OCI-LY7 (cell line): ENCODE results near the gene SLC24A4. TPM values are rescaled to one million over a fixed set of nuclear protein-coding genes. Genes with fewer than 3 reads are reported as not detected.

Experiments
- BruUV-seq: library from RNA; stranded (reverse); fragments of 400-500 nt; replicated peaks from 2 replicates; lab custom pipeline; 2021; lab: Mats Ljungman, UMichigan
- CTCF ChIA-PET: fragments of 300-600 bp; sonication (Branson Sonifier 250); formaldehyde crosslinking; loops from one replicate; lab custom pipeline; 2022; ENCODE audit warnings: antibody characterized with exemption; ENCODE audit not compliant: unreplicated experiment; lab: Charles Lee
- POLR2A ChIA-PET: fragments of 300-600 bp; sonication (Branson Sonifier 250); formaldehyde crosslinking; loops from one replicate; lab custom pipeline; 2022; ENCODE audit warnings: antibody characterized with exemption; lab: Charles Lee
- DNase-seq: peaks from one replicate; pipeline ENCODE4 v3.0.0-alpha.2; 2015; ENCODE audit warnings: low spot score
- H2AFZ ChIP-seq: fragments of 200-600 bp; sonication (generic), shearing (Covaris generic); 2 replicates; pipeline ENCODE4 v1.6.1; 2014; ENCODE audit warnings: mild to moderate bottlenecking, antibody characterized with exemption, low read length, moderate library complexity
- H3K27ac ChIP-seq: fragments of 200-600 bp; sonication (generic); 2 replicates; pipeline ENCODE4 v1.5.1; 2014; ENCODE audit warnings: mixed run types, low read depth, mild to moderate bottlenecking, moderate library complexity, low read length, inconsistent platforms; ENCODE audit not compliant: poor library complexity, severe bottlenecking
- H3K36me3 ChIP-seq: fragments of 200-600 bp; sonication (generic); 2 replicates; pipeline ENCODE4 v1.6.1; 2014; ENCODE audit warnings: mild to moderate bottlenecking, antibody characterized with exemption, low read length, moderate library complexity, mixed read lengths; ENCODE audit not compliant: insufficient read depth
- H3K4me1 ChIP-seq: fragments of 200-600 bp; sonication (generic); 2 replicates; pipeline ENCODE4 v1.5.1; 2014; ENCODE audit warnings: mild to moderate bottlenecking, low read length; ENCODE audit not compliant: insufficient read depth, poor library complexity, severe bottlenecking
- H3K4me2 ChIP-seq: fragments of 200-600 bp; sonication (generic); 2 replicates; pipeline ENCODE4 v1.6.1; 2014; ENCODE audit warnings: mild to moderate bottlenecking, low read length
- H3K4me3 ChIP-seq: fragments of 200-600 bp; sonication (generic); 2 replicates; pipeline ENCODE4 v1.5.1; 2014; ENCODE audit warnings: mild to moderate bottlenecking, low read depth, low read length; ENCODE audit not compliant: poor library complexity, severe bottlenecking
- H3K79me2 ChIP-seq: fragments of 200-600 bp; sonication (generic); 2 replicates; pipeline ENCODE4 v1.6.1; 2016; ENCODE audit warnings: low read depth, mild to moderate bottlenecking, low read length, moderate library complexity, mixed read lengths; ENCODE audit not compliant: insufficient read depth
- H3K9me2 ChIP-seq: fragments of 200-600 bp; sonication (generic); 2 replicates; pipeline ENCODE4 v1.6.1; 2016; ENCODE audit warnings: mild to moderate bottlenecking, low read length, mixed read lengths; ENCODE audit not compliant: insufficient read depth
- H3K9me3 ChIP-seq: fragments of 200-600 bp; sonication (generic); 2 replicates; pipeline ENCODE4 v1.6.1; 2014; ENCODE audit warnings: mild to moderate bottlenecking, mixed run types, low read length, mixed read lengths
- H4K20me1 ChIP-seq: fragments of 200-600 bp; sonication (generic); 2 replicates; pipeline ENCODE4 v1.6.1; 2014; ENCODE audit warnings: mild to moderate bottlenecking, antibody characterized with exemption, low read length, moderate library complexity, mixed read lengths; ENCODE audit not compliant: insufficient read depth
- EZH2phosphoT487 ChIP-seq: fragments of 200-600 bp; sonication (generic); IDR thresholded peaks from 2 replicates; pipeline ENCODE4 v1.6.1; 2018; ENCODE audit warnings: low read depth, borderline replicate concordance, mild to moderate bottlenecking, mixed run types, antibody characterized with exemption, low read length, moderate library complexity, mixed read lengths
- intact Hi-C: fragments of 100-400 bp; cut with micrococcal nuclease; formaldehyde crosslinking; loops from one replicate; pipeline ENCODE4 v1.10.0; 2022; ENCODE audit not compliant: unreplicated experiment
- total RNA-seq, 2 experiments: library from RNA; depleted of rRNA in 1 of 2; stranded (reverse); fragments of >200 nt in 1 of 2; shearing (Covaris generic) in 1 of 2; gene quantifications; 2 replicates each; pipeline ENCODE4 v1.2.3, GENCODE V29; 2014 to 2022
- TF ChIP-seq, protein P1 (sequence below): fragments of 200-600 bp; sonication (generic); conservative IDR thresholded peaks from 2 replicates; pipeline ENCODE4 v1.5.1; 2014; ENCODE audit warnings: mild to moderate bottlenecking, antibody characterized with exemption, low read length, moderate library complexity, mixed read lengths

Gene SLC24A4
- total RNA-seq, 2 experiments from 2014 or later: not detected

DNA sequence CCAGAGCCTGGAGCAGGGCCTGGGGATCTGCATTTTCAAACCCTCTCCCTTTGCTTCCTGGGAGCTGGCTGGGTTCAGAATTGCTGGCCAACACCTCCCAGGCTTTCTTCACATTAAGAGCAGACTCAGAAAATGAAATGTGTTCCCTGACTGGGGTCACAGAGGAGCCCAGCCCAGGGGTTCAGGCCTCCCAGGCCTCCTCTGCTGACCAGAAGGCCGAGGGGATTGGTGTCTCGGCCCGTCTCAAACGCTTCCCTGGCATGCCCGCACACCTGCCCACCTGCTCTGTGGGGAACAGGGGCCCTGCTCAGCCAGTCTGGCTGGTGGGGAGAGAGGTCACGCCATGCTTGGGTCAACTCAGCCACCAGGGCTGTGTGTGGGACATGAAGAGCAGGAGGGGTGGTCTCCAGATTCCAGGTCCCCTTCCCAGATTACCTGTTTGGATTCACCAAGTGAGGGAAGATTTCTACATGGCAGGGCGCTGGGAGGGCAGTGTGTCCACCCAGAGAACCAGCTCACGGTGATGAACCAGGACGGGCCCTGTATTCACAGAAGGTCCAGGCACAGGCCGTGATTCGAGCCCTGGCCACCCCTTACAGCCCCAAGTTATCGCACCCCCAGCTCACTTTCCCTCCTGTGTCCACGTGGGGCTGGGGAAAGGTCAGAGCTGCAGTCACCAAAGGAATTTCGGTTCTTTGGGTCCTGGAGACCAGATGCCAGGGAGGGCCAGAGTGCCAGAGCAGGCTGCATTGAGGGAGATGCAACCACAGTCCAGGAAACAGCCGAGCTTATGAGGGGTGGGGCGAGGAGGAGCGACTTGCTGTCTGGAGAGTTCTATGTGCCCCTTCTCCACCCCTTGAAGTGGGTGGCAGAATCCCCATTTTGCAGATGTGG, 135.4 kb downstream of the SLC24A4 start:
- no peak for DNase-seq
- intact Hi-C loops: no loop called here
- no peak overlapping the region for H3K4me2 ChIP-seq
- H3K4me3 ChIP-seq: no peak overlapping the region
- no peaks in the 10 kb centered on the region for H3K79me2 ChIP-seq
- no peaks in the 10 kb centered on the region for H3K9me3 ChIP-seq
- H2AFZ ChIP-seq: no peak overlapping the region
- ChIA-PET CTCF (interaction anchor here (0.6 kb wide), 1 partner anchor 1876 kb away, joined by 3 read pairs; no protein-coding TSS in a partner anchor), POLR2A (no interaction called here)
- H4K20me1 ChIP-seq: no peaks in the 10 kb centered on the region
- H3K4me1 ChIP-seq: no peaks in the 10 kb centered on the region
- no TSS peak for BruUV-seq
- TF ChIP-seq EZH2phosphoT487: no peak
- TF ChIP-seq, protein P1, sequence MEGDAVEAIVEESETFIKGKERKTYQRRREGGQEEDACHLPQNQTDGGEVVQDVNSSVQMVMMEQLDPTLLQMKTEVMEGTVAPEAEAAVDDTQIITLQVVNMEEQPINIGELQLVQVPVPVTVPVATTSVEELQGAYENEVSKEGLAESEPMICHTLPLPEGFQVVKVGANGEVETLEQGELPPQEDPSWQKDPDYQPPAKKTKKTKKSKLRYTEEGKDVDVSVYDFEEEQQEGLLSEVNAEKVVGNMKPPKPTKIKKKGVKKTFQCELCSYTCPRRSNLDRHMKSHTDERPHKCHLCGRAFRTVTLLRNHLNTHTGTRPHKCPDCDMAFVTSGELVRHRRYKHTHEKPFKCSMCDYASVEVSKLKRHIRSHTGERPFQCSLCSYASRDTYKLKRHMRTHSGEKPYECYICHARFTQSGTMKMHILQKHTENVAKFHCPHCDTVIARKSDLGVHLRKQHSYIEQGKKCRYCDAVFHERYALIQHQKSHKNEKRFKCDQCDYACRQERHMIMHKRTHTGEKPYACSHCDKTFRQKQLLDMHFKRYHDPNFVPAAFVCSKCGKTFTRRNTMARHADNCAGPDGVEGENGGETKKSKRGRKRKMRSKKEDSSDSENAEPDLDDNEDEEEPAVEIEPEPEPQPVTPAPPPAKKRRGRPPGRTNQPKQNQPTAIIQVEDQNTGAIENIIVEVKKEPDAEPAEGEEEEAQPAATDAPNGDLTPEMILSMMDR: no peak
- no peak overlapping the region for H3K27ac ChIP-seq
- no peaks in the 10 kb centered on the region for H3K36me3 ChIP-seq
- no peaks in the 10 kb centered on the region for H3K9me2 ChIP-seq

DNA sequence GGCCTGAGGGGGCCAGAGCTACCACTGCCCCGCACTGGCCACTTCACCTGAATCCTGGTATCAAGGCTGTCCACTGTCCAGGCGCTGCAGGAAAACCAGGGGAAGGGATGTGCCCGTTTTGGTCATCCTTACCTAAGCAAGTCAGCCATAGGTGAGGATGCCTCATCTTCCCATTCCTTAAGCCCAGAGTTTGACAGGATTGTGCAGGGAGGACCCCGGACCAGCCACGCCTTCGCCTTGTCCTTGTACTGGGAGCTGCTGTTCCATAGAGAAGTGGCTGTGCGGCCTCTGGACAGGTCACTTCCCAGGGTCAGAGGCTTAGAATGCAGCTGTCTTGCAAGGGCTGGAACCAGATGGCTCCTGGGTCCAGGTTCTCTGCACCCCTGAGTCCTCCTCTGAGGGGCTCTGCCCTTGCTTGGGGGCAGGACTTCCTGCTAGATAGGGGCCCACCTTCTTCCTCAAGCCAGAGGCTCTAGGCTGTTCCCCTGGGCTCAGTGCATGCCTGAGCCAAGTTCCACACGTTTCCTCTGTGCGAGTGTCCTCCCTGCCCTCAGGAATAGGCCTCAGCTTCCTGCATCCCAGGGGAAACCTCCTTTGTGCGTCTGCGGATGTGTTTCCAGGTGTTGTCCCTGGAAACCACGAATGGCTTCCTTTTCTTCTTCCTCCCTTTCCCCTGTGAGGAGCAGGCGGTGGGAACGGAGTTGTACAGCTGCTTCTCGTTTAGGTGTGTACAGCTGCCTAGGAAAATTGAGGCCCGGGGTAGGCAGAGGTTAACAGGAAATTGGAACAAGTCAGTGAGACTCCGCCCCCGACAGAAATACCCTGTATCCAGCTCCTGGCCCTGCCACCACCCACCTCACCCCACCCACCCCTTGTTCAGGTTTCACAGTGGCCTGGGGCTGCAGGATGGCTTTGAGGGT, 136.3 kb downstream of the SLC24A4 start:
- BruUV-seq: no TSS peak
- no peaks in the 10 kb centered on the region for H3K9me2 ChIP-seq
- H3K36me3 ChIP-seq: no peaks in the 10 kb centered on the region
- H3K79me2 ChIP-seq: no peaks in the 10 kb centered on the region
- no peak for DNase-seq
- no peaks in the 10 kb centered on the region for H4K20me1 ChIP-seq
- no peak overlapping the region for H3K4me3 ChIP-seq
- no peak overlapping the region for H3K4me2 ChIP-seq
- no peaks in the 10 kb centered on the region for H3K9me3 ChIP-seq
- ChIA-PET CTCF (no interaction called here), POLR2A (no interaction called here)
- H2AFZ ChIP-seq: no peak overlapping the region
- no peak overlapping the region for H3K27ac ChIP-seq
- TF ChIP-seq EZH2phosphoT487: no peak
- TF ChIP-seq, protein P1: no peak
- H3K4me1 ChIP-seq: no peaks in the 10 kb centered on the region
- intact Hi-C loops: no loop called here
